ENCODE data around the gene FCHO2. TPM values are rescaled to one million over a fixed set of nuclear protein-coding genes. Genes with fewer than 3 reads are reported as not detected.

The FCHO2 gene
- total RNA-seq, 4 donors from 2014 or later = 20.2 to 38.0 (median 28.3) TPM

GRCh38 chr5:73135021-73135420, 179.2 kb downstream of the FCHO2 start:
- no peak overlapping the region for H3K4me3 ChIP-seq
- DNase-seq = no peak
- H3K27me3 ChIP-seq = no peaks in the 10 kb centered on the region
- H3K36me3 ChIP-seq = no peaks in the 10 kb centered on the region
- H3K4me1 ChIP-seq = peaks cover 0 to 34% (median 0%) of the 10 kb centered on the region in 4 donors
- H3K27ac ChIP-seq = no peak overlapping the region
- no peaks in the 10 kb centered on the region for H3K9me3 ChIP-seq
- TF ChIP-seq POLR2A (IDR thresholded peaks at IDR 0.05) = no peak

DNA sequence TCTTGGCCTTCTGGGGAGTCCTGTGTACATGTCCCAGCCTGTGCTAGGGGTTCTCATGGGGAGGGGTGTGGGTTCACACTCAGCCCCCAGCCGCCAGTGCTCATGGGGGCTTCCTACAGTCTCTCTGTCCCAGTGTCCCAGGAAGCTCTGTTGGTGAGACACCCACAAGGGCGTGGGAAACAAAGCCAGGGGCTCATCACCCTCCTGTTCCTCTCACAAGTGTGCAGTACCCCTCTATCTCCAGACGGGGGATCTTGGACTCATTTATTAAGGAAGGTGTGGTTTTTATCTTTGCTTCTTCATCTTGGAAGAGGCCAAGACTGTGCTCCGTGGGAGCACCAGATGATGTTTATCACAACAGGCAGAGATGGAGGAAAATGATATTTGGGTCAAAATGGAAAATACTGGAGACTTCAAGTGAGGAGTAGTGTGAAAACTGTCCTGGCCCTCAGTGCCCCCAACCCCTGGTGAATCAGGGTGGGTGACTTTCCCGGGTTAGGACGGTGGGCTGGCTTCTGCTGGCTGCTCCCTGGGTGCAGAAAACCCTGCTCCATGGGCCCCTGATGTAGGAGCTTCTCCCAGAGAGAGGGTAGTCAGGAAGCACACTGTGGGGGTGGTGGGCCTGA, 179.7 kb downstream of the FCHO2 start:
- H3K9me3 ChIP-seq = no peaks in the 10 kb centered on the region
- DNase-seq = no peak
- H3K27me3 ChIP-seq = no peaks in the 10 kb centered on the region
- no peak overlapping the region for H3K27ac ChIP-seq
- H3K4me1 ChIP-seq = peaks cover 0 to 31% (median 0%) of the 10 kb centered on the region in 4 donors
- no peaks in the 10 kb centered on the region for H3K36me3 ChIP-seq
- no peak overlapping the region for H3K4me3 ChIP-seq
- TF ChIP-seq POLR2A (IDR thresholded peaks at IDR 0.05) = no peak
- TF ChIP-seq, protein P1, sequence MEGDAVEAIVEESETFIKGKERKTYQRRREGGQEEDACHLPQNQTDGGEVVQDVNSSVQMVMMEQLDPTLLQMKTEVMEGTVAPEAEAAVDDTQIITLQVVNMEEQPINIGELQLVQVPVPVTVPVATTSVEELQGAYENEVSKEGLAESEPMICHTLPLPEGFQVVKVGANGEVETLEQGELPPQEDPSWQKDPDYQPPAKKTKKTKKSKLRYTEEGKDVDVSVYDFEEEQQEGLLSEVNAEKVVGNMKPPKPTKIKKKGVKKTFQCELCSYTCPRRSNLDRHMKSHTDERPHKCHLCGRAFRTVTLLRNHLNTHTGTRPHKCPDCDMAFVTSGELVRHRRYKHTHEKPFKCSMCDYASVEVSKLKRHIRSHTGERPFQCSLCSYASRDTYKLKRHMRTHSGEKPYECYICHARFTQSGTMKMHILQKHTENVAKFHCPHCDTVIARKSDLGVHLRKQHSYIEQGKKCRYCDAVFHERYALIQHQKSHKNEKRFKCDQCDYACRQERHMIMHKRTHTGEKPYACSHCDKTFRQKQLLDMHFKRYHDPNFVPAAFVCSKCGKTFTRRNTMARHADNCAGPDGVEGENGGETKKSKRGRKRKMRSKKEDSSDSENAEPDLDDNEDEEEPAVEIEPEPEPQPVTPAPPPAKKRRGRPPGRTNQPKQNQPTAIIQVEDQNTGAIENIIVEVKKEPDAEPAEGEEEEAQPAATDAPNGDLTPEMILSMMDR (IDR thresholded peaks at IDR 0.05) = peak in 4 of 6 experiments; percentile 16 to 52 (median 28)

- no peak for TF ChIP-seq POLR2A (IDR thresholded peaks at IDR 0.05)
- TF ChIP-seq, protein P1 (IDR thresholded peaks at IDR 0.05) = no peak
- H3K4me1 ChIP-seq = peaks cover 0 to 31% (median 0%) of the 10 kb centered on the region in 4 donors
- no peak for DNase-seq
- no peaks in the 10 kb centered on the region for H3K36me3 ChIP-seq
- no peak overlapping the region for H3K4me3 ChIP-seq
- H3K9me3 ChIP-seq = no peaks in the 10 kb centered on the region
- H3K27me3 ChIP-seq = no peaks in the 10 kb centered on the region
- H3K27ac ChIP-seq = no peak overlapping the region
Observed at GRCh38 chr5:73136055-73136562, 180.3 kb downstream of the FCHO2 start.

DNA sequence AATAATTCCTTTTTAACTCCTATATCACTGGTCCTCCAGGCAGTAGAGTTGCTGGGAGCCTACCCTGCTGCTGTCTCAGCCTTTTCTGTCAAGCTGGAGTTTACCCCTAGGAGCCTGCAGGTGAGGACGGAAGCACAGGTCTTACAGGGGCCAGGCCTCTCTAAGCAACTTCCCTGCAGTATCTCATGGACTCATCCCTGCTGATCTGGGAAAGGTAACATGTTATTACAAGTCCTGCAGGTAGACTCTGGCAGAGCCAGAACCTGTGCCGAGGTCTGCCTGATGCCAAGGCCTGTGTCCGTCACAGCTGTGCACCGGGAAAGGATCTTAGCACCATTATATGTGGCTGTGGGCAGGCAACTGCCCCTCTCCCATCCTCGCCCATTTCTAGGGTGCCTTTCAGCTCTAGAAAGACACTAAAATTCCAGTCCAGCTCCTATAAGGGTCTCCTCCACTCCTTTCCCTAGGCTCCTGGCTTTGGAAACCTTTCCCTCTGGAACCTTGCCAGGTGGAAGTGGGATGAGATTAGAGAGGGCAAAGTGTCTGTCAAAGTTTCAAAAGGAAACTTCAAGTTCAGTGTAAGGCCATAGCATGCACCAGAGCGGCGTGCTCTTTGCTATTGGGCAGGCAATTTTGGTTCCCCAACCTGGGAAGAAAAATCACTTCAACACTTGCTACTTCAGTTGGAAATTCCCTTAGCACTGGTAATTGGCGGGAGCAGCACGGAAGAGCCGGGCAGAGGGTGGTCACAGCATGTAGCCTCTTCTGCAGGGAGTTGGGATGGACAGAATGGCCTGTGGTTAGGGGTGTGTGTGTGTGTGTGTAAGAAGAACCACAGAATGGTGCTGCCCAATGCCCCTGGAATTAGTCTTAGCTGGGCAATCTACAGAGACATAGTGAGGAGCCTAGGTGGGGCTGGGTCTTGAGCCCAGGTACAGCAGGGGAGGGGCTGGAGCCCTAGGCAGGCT, 182.0 kb downstream of the FCHO2 start:
- H3K4me1 ChIP-seq = peaks cover 0 to 17% (median 0%) of the 10 kb centered on the region in 4 donors
- TF ChIP-seq, protein P1 (IDR thresholded peaks at IDR 0.05) = no peak
- no peak for TF ChIP-seq POLR2A (IDR thresholded peaks at IDR 0.05)
- DNase-seq = no peak
- no peaks in the 10 kb centered on the region for H3K9me3 ChIP-seq
- H3K27me3 ChIP-seq = no peaks in the 10 kb centered on the region
- H3K4me3 ChIP-seq = no peak overlapping the region
- H3K27ac ChIP-seq = peak overlapping the region in 2 of 4 donors; percentile 10 to 22
- H3K36me3 ChIP-seq = no peaks in the 10 kb centered on the region

- no peaks in the 10 kb centered on the region for H3K27me3 ChIP-seq
- H3K9me3 ChIP-seq = no peaks in the 10 kb centered on the region
- H3K27ac ChIP-seq = no peak overlapping the region
- peaks cover 0 to 9% (median 0%) of the 10 kb centered on the region in 4 donors for H3K4me1 ChIP-seq
- DNase-seq = no peak
- TF ChIP-seq, protein P1 (IDR thresholded peaks at IDR 0.05) = no peak
- no peak for TF ChIP-seq POLR2A (IDR thresholded peaks at IDR 0.05)
- no peak overlapping the region for H3K4me3 ChIP-seq
- H3K36me3 ChIP-seq = no peaks in the 10 kb centered on the region
Observed at GRCh38 chr5:73139485-73139884, 183.6 kb downstream of the FCHO2 start.

Other genes with a start within 250 kb of the FCHO2 start
- 100 to 1,000 TPM in 1 of 4 donors, 10 to 100 TPM in 3; 73.1 to 241 (median 76.8) TPM for gene TNPO1, start 139.4 kb upstream of the FCHO2 start, total RNA-seq
- gene TMEM171, start 164.5 kb downstream of the FCHO2 start, total RNA-seq = 100 to 1,000 TPM in 1 of 4 donors, 10 to 100 TPM in 2, 1 to 10 TPM in 1; 5.8 to 114 (median 77.3) TPM
- gene TMEM174, start 217.2 kb downstream of the FCHO2 start, total RNA-seq = not detected